Astrocyte of the hippocampus (primary cell): Measurements from ENCODE around the gene EFS.

ENCODE experiments used
- DNase-seq: peaks from one replicate; pipeline ENCODE4 v3.0.0; 2011; ENCODE audit warnings: low read depth, low spot score

Gene EFS

DNA sequence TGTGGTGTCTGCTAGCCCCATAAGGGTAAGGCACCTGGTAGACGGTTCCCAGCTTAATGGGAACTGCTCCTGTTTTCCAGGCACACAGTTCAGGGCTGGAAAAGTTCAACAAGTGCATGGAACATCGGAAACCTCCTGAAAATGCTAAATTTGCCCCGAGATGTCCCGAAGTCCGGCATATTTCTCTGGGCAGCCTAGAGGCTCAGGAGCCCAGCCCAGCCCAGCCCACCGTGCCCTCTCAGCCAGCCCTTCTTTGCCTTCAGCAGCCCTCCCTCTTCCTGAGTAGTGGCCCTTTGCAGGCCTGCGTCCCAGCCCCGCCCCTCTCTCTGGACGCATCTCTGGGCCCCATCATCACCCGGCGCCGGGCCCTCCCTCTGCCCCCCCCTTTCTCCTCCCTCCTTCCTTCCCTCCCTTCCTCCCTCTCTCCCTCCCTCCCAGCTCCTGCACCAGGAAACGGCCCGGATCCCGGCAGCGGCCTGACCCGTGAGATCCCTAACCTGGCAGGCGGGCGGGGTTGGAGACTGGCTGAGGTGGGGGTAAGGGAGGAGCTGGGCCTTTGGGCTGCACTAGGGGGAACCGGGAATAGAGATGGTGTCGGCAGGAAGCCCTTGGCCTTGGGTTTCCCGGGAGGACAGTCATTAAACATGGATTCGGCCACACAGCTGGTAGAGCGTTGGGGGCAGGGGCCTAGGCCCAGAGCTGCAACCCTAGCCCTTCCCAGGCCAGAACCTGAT lies 58.4 kb downstream of the EFS start, which contains the start of gene BCL2L2:
TSS of gene BCL2L2 (plus strand) at position 422 of the 734 bp plus-strand sequence. CDS start 935 bp downstream, outside the sequence.
- peak; percentile 96 for DNase-seq
